Transverse colon (tissue), 4 donors: Measurements from ENCODE around the gene PIP5K1B.

Source experiments
- CTCF ChIP-seq, 5 experiments: fragments of 200-600 bp in 3 of 5; fragments of 450-650 bp in 2 of 5; sonication (generic) in 3 of 5; IDR thresholded peaks; 1 replicate in 2 of 5; 2 replicates in 3 of 5; pipeline ENCODE4 v1.5.1; 2016 to 2017; ENCODE audit warnings: antibody characterized with exemption in 5 of 5, inconsistent platforms in 3 of 5, mild to moderate bottlenecking in 2 of 5, moderate library complexity in 1 of 5
- EP300 ChIP-seq: sonication (generic); formaldehyde crosslinking; IDR thresholded peaks from one replicate; pipeline ENCODE4 v1.6.1; 2017; ENCODE audit warnings: antibody characterized with exemption, low read depth
- POLR2A ChIP-seq: fragments of 450-650 bp; IDR thresholded peaks from one replicate; pipeline ENCODE4 v1.6.1; 2016; ENCODE audit warnings: antibody characterized with exemption, mild to moderate bottlenecking, moderate library complexity
- POLR2AphosphoS5 ChIP-seq, 3 donors: sonication (generic); formaldehyde crosslinking; IDR thresholded peaks; one replicate each; pipeline ENCODE4 v1.6.1; 2016; ENCODE audit warnings: antibody characterized with exemption in 3 of 3

DNA sequence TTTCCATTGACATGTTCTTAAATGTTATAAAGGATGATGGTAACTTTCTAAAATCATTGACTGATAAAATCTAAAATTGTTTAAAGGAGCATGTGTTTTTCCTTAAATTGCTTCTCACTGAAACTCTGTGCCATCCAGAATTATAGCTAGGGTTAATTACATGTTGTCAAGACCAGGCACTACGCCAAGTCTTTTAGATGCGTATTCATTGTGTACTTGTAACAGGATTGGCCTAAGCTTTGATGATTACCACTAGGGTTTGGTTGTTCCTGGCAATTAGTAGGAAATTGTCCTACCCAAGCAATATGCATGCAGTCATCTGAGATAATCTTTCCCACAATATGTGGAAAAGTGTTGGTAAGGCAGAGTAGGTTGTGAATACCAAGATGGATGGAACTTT lies 265.1 kb downstream of the PIP5K1B start:
- no peak for TF ChIP-seq POLR2A
- TF ChIP-seq CTCF (IDR thresholded peaks at IDR 0.05), result no peak
- TF ChIP-seq EP300, result no peak
- peak in 1 of 3 donors; percentile 62 for TF ChIP-seq POLR2AphosphoS5 (IDR thresholded peaks at IDR 0.05)
